ENCODE measurements around the gene SOX8.

SOX8 gene

GRCh38 chr16:988471-989353 is 7.1 kb downstream of the SOX8 start:
- no peak for DNase-seq

GRCh38 chr16:989354-989814 is 7.8 kb downstream of the SOX8 start:
- DNase-seq: no peak

- DNase-seq: no peak
Measured at GRCh38 chr16:990516-991291, 9.1 kb downstream of the SOX8 start.

- DNase-seq: no peak
Measured at GRCh38 chr16:991345-991744, 9.8 kb downstream of the SOX8 start.

GRCh38 chr16:991773-992172 is 10.2 kb downstream of the SOX8 start:
- no peak for DNase-seq

GRCh38 chr16:993731-994130 is 12.2 kb downstream of the SOX8 start:
- no peak for DNase-seq

GRCh38 chr16:995087-995486 is 13.5 kb downstream of the SOX8 start:
- DNase-seq: peak; percentile 34

- no peak for DNase-seq
Measured at GRCh38 chr16:995783-996182, 14.2 kb downstream of the SOX8 start.

GRCh38 chr16:996681-997080 is 15.1 kb downstream of the SOX8 start:
- DNase-seq: no peak

- DNase-seq: no peak
Measured at GRCh38 chr16:997440-998051, 16.0 kb downstream of the SOX8 start.

GRCh38 chr16:998211-998610 is 16.6 kb downstream of the SOX8 start:
- DNase-seq: no peak

GRCh38 chr16:998615-999014 is 17.0 kb downstream of the SOX8 start:
- no peak for DNase-seq

GRCh38 chr16:999677-1000076 is 18.1 kb downstream of the SOX8 start:
- no peak for DNase-seq

- no peak for DNase-seq
Measured at GRCh38 chr16:1000608-1001007, 19.0 kb downstream of the SOX8 start.

GRCh38 chr16:1001096-1001495 is 19.5 kb downstream of the SOX8 start:
- no peak for DNase-seq

GRCh38 chr16:1002399-1003166 is 21.0 kb downstream of the SOX8 start:
- no peak for DNase-seq

GRCh38 chr16:1003391-1004347 is 22.1 kb downstream of the SOX8 start:
- no peak for DNase-seq

GRCh38 chr16:1005286-1005685 is 23.7 kb downstream of the SOX8 start:
- no peak for DNase-seq

- DNase-seq: no peak
Measured at GRCh38 chr16:1006781-1007180, 25.2 kb downstream of the SOX8 start.

GRCh38 chr16:1007284-1007850 is 25.8 kb downstream of the SOX8 start:
- DNase-seq: no peak

GRCh38 chr16:1008085-1008484 is 26.5 kb downstream of the SOX8 start:
- no peak for DNase-seq
